K562 (cell line): Measurements from ENCODE around the gene HERC3. TPM values are rescaled to one million over a fixed set of nuclear protein-coding genes. Genes with fewer than 3 reads are reported as not detected.

Experiments used
- ATAC-seq: fragments of 200-7000 bp; cut with Tn5 transposase; 3 replicates; pipeline ENCODE4 v1.9.1; 2020; ENCODE audit warnings: moderate library complexity
- BruUV-seq: library from RNA; stranded (reverse); fragments of 400-500 nt; replicated peaks from 2 replicates; lab custom pipeline; 2021; lab: Mats Ljungman, UMichigan
- CTCF ChIA-PET: fragments of 300-600 bp; formaldehyde crosslinking; extraction: SDS; loops from one replicate; lab custom pipeline; 2021; ENCODE audit warnings: low intra/inter-chr PET ratio; lab: Yijun Ruan, JAX
- POLR2A ChIA-PET: fragments of 300-600, 350-650 bp; sonication (Branson Sonifier 250); formaldehyde crosslinking; extraction: SDS; loops from one replicate; lab custom pipeline; 2021; ENCODE audit warnings: antibody characterized with exemption, inconsistent platforms; lab: Yijun Ruan, JAX
- DNase-seq, 4 experiments: peaks; one replicate each; pipeline versions ENCODE4 v3.0.0 to v3.0.0-alpha.2; 2011 to 2018; ENCODE audit warnings: low spot score in 3 of 4, mixed read lengths in 3 of 4; ENCODE audit errors: extremely low read depth in 1 of 4
- FAIRE-seq: peaks from 2 replicates; lab custom pipeline; 2011; peaks lifted over from hg19 to GRCh38; lab: Jason Lieb, UNC
- H2AFZ ChIP-seq: 2 replicates; pipeline ENCODE4 v1.6.0; 2011; ENCODE audit warnings: low read depth, low read length, control low read depth, inconsistent platforms
- H3K27ac ChIP-seq: fragments of 200-600 bp; 3 replicates; pipeline ENCODE4 v1.8.0; 2011; ENCODE audit warnings: low read depth, mild to moderate bottlenecking, control low read depth, inconsistent platforms, low read length, moderate library complexity, mixed read lengths; ENCODE audit errors: extremely low read depth
- H3K27me3 ChIP-seq, 2 experiments: fragments of 300-600 bp in 1 of 2; 2 replicates in 1 of 2; 3 replicates in 1 of 2; pipeline versions ENCODE4 v1.6.0 to v1.8.0; 2011; ENCODE audit warnings: inconsistent platforms in 2 of 2, low read length in 2 of 2, mild to moderate bottlenecking in 1 of 2, mixed read lengths in 1 of 2, moderate library complexity in 1 of 2; ENCODE audit not compliant: control insufficient read depth in 2 of 2, insufficient read depth in 2 of 2
- H3K36me3 ChIP-seq: fragments of 300-600 bp; 3 replicates; pipeline ENCODE4 v1.8.0; 2011; ENCODE audit warnings: mild to moderate bottlenecking, low read length, inconsistent platforms; ENCODE audit not compliant: control insufficient read depth, insufficient read depth
- H3K4me1 ChIP-seq, 2 experiments: fragments of 200-600 bp in 1 of 2; replicated peaks in 1 of 2; 2 replicates in 1 of 2; 3 replicates in 1 of 2; pipeline versions ENCODE4 v1.5.1 to v1.8.0; 2011; ENCODE audit warnings: inconsistent platforms in 2 of 2, low read length in 2 of 2, mild to moderate bottlenecking in 1 of 2, mixed read lengths in 1 of 2, moderate library complexity in 1 of 2; ENCODE audit not compliant: control insufficient read depth in 2 of 2, insufficient read depth in 2 of 2
- H3K4me2 ChIP-seq: 2 replicates; pipeline ENCODE4 v1.6.1; 2011; ENCODE audit warnings: low read length, control low read depth, inconsistent platforms, mixed read lengths; ENCODE audit not compliant: insufficient read depth
- H3K4me3 ChIP-seq: fragments of 200-600 bp; sonication (generic), shearing (Covaris generic); 2 replicates; pipeline ENCODE4 v1.5.1; 2016; ENCODE audit warnings: control low read depth, inconsistent platforms
- H3K79me2 ChIP-seq: fragments of 200-600 bp; 3 replicates; pipeline ENCODE4 v1.8.0; 2011; ENCODE audit warnings: low read length, inconsistent platforms; ENCODE audit not compliant: control insufficient read depth, insufficient read depth
- H3K9ac ChIP-seq, 2 experiments: 2 replicates each; pipeline versions ENCODE4 v1.6.0 to v1.6.1; 2011; ENCODE audit warnings: low read depth in 2 of 2, low read length in 2 of 2, control low read depth in 1 of 2, inconsistent platforms in 1 of 2, mild to moderate bottlenecking in 1 of 2, mixed read lengths in 1 of 2; ENCODE audit not compliant: insufficient read depth in 1 of 2
- H3K9me1 ChIP-seq: one replicate; pipeline ENCODE4 v1.6.0; 2011; ENCODE audit warnings: inconsistent platforms, mild to moderate bottlenecking, low read length, moderate library complexity; ENCODE audit not compliant: control insufficient read depth, insufficient read depth
- H3K9me3 ChIP-seq: replicated peaks from 2 replicates; pipeline ENCODE4 v1.5.1; 2011; ENCODE audit warnings: low read depth, low read length, inconsistent platforms; ENCODE audit not compliant: control insufficient read depth, insufficient read depth
- H4K20me1 ChIP-seq: replicated peaks from 2 replicates; pipeline ENCODE4 v1.6.1; 2011; ENCODE audit warnings: low read length, inconsistent platforms, mixed read lengths; ENCODE audit not compliant: control insufficient read depth, insufficient read depth
- ERF ChIP-seq: fragments of 450-650 bp; formaldehyde crosslinking; IDR thresholded peaks from 2 replicates; pipeline ENCODE4 v1.4.0; 2020; ENCODE audit warnings: mild to moderate bottlenecking, mixed read lengths
- ILK ChIP-seq: fragments of 450-650 bp; IDR thresholded peaks from 2 replicates; pipeline ENCODE4 v1.6.1; 2016; ENCODE audit warnings: missing genetic modification characterization, low read depth, mild to moderate bottlenecking, missing compliant biosample characterization, moderate library complexity, borderline replicate concordance
- POLR3G ChIP-seq: IDR thresholded peaks from 2 replicates; pipeline ENCODE4 v1.6.1; 2011; ENCODE audit not compliant: insufficient read length, insufficient replicate concordance; ENCODE audit errors: extremely low read depth
- SMARCE1 ChIP-seq: fragments of 450-650 bp; IDR thresholded peaks from 2 replicates; pipeline ENCODE4 v1.7.1; 2016; ENCODE audit warnings: mild to moderate bottlenecking
- ZFX ChIP-seq: sonication (generic); formaldehyde crosslinking; IDR thresholded peaks from 2 replicates; pipeline ENCODE4 v1.8.0; 2022; ENCODE audit warnings: mild to moderate bottlenecking, missing genetic modification reagents, moderate library complexity
- WGBS: fragments of 100-300 bp; shearing (Covaris generic); methylation state at CpG from one replicate; pipeline ENCODE4 v1.1.6; 2016; ENCODE audit warnings: low coverage, mixed read lengths; ENCODE audit not compliant: insufficient coverage; ENCODE audit errors: missing lambda C conversion rate; 5-methylcytosine and 5-hydroxymethylcytosine counted together
- in situ Hi-C: fragments of 300-500 bp; cut with MboI; formaldehyde crosslinking; loops from 4 replicates; pipeline ENCODE4 v1.15.0; 2018; ENCODE audit warnings: inconsistent platforms, mixed read lengths
- intact Hi-C: fragments of 100-400 bp; cut with micrococcal nuclease; formaldehyde crosslinking; loops from 2 replicates; pipeline ENCODE4 v1.14.2; 2022
- polyA plus RNA-seq, 8 experiments: library from polyadenylated mRNA; depleted of rRNA in 4 of 8; stranded (reverse) in 5 of 8; unstranded in 3 of 8; fragments of >200 nt; fragmentation: Nextera tagmentation in 2 of 8; fragmentation: Illumina TruSeq in 1 of 8; extraction: Ambion mirVana in 2 of 8; extraction: Trizol in 1 of 8; gene quantifications; 2 replicates each; pipeline versions ENCODE4 v1.2.1 to v1.2.3, GENCODE V29; 2011 to 2014; ENCODE audit warnings: inconsistent platforms in 1 of 8, missing spikeins in 1 of 8
- total RNA-seq, 7 experiments: library from RNA; depleted of rRNA in 6 of 7; stranded (reverse); fragments of >200 nt in 6 of 7; fragmentation: Illumina TruSeq in 2 of 7; extraction: Trizol in 2 of 7; gene quantifications; 2 replicates each; pipeline versions ENCODE4 v1.2.1 to v1.2.3, GENCODE V29; 2011 to 2021; ENCODE audit warnings: low replicate concordance in 1 of 7
- TF ChIP-seq, protein P1 (sequence below): fragments of 250-450 bp; sonication (Bioruptor Pico); IDR thresholded peaks from 2 replicates; pipeline ENCODE4 v1.5.0; 2022; ENCODE audit warnings: mild to moderate bottlenecking
- TF ChIP-seq, protein P2 (sequence below): sonication (generic); formaldehyde crosslinking; IDR thresholded peaks from 2 replicates; pipeline ENCODE4 v1.8.0; 2022; ENCODE audit warnings: mild to moderate bottlenecking, missing genetic modification reagents
- TF ChIP-seq, protein P3 (sequence below): sonication (generic); formaldehyde crosslinking; IDR thresholded peaks from 2 replicates; pipeline ENCODE4 v1.5.0; 2020; ENCODE audit warnings: missing genetic modification reagents
- TF ChIP-seq, protein P4 (sequence below), 2 experiments: fragments of 450-650 bp; formaldehyde crosslinking in 1 of 2; IDR thresholded peaks; 2 replicates each; pipeline versions ENCODE4 v1.4.0 to v1.6.1; 2014 to 2020; ENCODE audit warnings: mild to moderate bottlenecking in 2 of 2, borderline replicate concordance in 1 of 2, low read depth in 1 of 2

Gene HERC3
- total and polyA plus RNA-seq, 9 of the 15 experiments (the other 6 are each of a cell fraction or from before 2014, with no cell fraction given), result 1.8 to 13.1 (median 7.6) TPM

DNA sequence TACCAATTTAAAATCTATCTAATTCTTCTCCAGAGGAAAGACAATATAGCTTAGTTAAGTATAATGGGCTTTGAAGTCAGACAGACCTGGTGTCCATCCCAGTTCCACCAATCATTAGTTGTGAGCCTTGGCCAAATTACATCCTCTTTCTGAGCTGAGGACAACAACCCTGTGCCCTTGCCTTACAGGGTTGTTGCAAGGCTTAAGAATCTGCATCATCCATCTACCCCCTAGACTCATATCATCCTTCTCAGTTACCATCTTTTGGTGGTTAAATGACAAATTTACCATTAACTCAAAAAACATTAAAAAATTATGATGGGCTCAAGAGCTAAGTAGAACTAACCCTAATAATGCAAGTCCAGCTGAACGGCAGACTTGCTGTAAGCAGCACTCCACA, 53.7 kb downstream of the HERC3 start:
- Histone ChIP-seq H3K9ac (no peak overlapping the region), H4K20me1 (no peaks in the 10 kb centered on the region), H3K9me1 (no peaks in the 10 kb centered on the region), H3K4me3 (no peak overlapping the region), H3K79me2 (no peaks in the 10 kb centered on the region), H3K4me2 (no peak overlapping the region), H3K4me1 (no peaks in the 10 kb centered on the region), H3K36me3 (no peaks in the 10 kb centered on the region), H2AFZ (no peak overlapping the region), H3K27me3 (no peaks in the 10 kb centered on the region), H3K27ac (no peak overlapping the region), H3K9me3 (no peaks in the 10 kb centered on the region; the same call in 1 of the 2 replicates)
- CTCF ChIA-PET, result no interaction called here
- WGBS, result 0% methylated on average over 1 of the region's 1 CpG
- FAIRE-seq, result no peak
- no peak for DNase-seq
- POLR2A ChIA-PET, result interaction anchor here (0.6 kb wide), 1 partner anchor 1613 kb away, joined by 3 read pairs; no protein-coding TSS in a partner anchor
- in situ Hi-C loops, result no loop called here
- no peak for ATAC-seq
- no TSS peak for BruUV-seq
- intact Hi-C loops, result no loop called here
- TF ChIP-seq, protein P1, sequence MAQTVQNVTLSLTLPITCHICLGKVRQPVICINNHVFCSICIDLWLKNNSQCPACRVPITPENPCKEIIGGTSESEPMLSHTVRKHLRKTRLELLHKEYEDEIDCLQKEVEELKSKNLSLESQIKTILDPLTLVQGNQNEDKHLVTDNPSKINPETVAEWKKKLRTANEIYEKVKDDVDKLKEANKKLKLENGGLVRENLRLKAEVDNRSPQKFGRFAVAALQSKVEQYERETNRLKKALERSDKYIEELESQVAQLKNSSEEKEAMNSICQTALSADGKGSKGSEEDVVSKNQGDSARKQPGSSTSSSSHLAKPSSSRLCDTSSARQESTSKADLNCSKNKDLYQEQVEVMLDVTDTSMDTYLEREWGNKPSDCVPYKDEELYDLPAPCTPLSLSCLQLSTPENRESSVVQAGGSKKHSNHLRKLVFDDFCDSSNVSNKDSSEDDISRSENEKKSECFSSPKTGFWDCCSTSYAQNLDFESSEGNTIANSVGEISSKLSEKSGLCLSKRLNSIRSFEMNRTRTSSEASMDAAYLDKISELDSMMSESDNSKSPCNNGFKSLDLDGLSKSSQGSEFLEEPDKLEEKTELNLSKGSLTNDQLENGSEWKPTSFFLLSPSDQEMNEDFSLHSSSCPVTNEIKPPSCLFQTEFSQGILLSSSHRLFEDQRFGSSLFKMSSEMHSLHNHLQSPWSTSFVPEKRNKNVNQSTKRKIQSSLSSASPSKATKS (CRISPR knock-in tag), result no peak
- TF ChIP-seq SMARCE1, result no peak
- TF ChIP-seq, protein P2, sequence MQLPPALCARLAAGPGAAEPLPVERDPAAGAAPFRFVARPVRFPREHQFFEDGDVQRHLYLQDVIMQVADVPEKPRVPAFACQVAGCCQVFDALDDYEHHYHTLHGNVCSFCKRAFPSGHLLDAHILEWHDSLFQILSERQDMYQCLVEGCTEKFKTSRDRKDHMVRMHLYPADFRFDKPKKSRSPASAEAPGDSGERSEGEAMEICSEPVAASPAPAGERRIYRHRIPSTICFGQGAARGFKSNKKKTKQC (CRISPR knock-in tag), result no peak
- TF ChIP-seq ZFX (CRISPR knock-in tag), result no peak
- no peak for TF ChIP-seq POLR3G
- TF ChIP-seq ILK (tag), result no peak
- TF ChIP-seq, protein P3, sequence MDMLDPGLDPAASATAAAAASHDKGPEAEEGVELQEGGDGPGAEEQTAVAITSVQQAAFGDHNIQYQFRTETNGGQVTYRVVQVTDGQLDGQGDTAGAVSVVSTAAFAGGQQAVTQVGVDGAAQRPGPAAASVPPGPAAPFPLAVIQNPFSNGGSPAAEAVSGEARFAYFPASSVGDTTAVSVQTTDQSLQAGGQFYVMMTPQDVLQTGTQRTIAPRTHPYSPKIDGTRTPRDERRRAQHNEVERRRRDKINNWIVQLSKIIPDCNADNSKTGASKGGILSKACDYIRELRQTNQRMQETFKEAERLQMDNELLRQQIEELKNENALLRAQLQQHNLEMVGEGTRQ, result no peak
- no peak for TF ChIP-seq ERF (CRISPR knock-in tag)
- TF ChIP-seq, protein P4, sequence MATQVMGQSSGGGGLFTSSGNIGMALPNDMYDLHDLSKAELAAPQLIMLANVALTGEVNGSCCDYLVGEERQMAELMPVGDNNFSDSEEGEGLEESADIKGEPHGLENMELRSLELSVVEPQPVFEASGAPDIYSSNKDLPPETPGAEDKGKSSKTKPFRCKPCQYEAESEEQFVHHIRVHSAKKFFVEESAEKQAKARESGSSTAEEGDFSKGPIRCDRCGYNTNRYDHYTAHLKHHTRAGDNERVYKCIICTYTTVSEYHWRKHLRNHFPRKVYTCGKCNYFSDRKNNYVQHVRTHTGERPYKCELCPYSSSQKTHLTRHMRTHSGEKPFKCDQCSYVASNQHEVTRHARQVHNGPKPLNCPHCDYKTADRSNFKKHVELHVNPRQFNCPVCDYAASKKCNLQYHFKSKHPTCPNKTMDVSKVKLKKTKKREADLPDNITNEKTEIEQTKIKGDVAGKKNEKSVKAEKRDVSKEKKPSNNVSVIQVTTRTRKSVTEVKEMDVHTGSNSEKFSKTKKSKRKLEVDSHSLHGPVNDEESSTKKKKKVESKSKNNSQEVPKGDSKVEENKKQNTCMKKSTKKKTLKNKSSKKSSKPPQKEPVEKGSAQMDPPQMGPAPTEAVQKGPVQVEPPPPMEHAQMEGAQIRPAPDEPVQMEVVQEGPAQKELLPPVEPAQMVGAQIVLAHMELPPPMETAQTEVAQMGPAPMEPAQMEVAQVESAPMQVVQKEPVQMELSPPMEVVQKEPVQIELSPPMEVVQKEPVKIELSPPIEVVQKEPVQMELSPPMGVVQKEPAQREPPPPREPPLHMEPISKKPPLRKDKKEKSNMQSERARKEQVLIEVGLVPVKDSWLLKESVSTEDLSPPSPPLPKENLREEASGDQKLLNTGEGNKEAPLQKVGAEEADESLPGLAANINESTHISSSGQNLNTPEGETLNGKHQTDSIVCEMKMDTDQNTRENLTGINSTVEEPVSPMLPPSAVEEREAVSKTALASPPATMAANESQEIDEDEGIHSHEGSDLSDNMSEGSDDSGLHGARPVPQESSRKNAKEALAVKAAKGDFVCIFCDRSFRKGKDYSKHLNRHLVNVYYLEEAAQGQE (IDR thresholded peaks at IDR 0.05; ENCODE audit: borderline replicate concordance), result no peak
- TF ChIP-seq, protein P4 (CRISPR knock-in tag; IDR thresholded peaks at IDR 0.05; ENCODE audit: low read depth), result no peak
